Neural progenitor cell (in vitro differentiated cells): ENCODE data around the gene MRM3. TPM values are rescaled to one million over a fixed set of nuclear protein-coding genes. Genes with fewer than 3 reads are reported as not detected.

Experiments
- DNase-seq: peaks from one replicate; pipeline ENCODE4 v3.0.0-alpha.2; 2016; ENCODE audit warnings: low spot score
- H2AFZ ChIP-seq: fragments of 200-600 bp; sonication (generic); replicated peaks from 2 replicates; pipeline ENCODE4 v1.6.1; 2016; ENCODE audit warnings: antibody characterized with exemption
- H3F3A ChIP-seq: fragments of 200-600 bp; sonication (generic); 2 replicates; pipeline ENCODE4 v1.6.1; 2016; ENCODE audit warnings: antibody characterized with exemption, low read depth
- H3K27ac ChIP-seq: fragments of 200-600 bp; sonication (generic); 2 replicates; pipeline ENCODE4 v1.5.1; 2016; ENCODE audit warnings: mild to moderate bottlenecking
- H3K27me3 ChIP-seq: fragments of 200-600 bp; sonication (generic); 2 replicates; pipeline ENCODE4 v1.6.1; 2016; ENCODE audit warnings: mild to moderate bottlenecking, moderate library complexity
- H3K36me3 ChIP-seq: fragments of 200-600 bp; sonication (generic); 2 replicates; pipeline ENCODE4 v1.5.1; 2016
- H3K4me1 ChIP-seq: fragments of 200-600 bp; sonication (generic); 2 replicates; pipeline ENCODE4 v1.6.1; 2016; ENCODE audit warnings: mixed run types
- H3K4me2 ChIP-seq: fragments of 200-600 bp; sonication (generic); 2 replicates; pipeline ENCODE4 v1.6.1; 2016
- H3K4me3 ChIP-seq: fragments of 200-600 bp; sonication (generic); 2 replicates; pipeline ENCODE4 v1.5.1; 2016
- H3K79me2 ChIP-seq: fragments of 200-600 bp; sonication (generic); 2 replicates; pipeline ENCODE4 v1.6.1; 2016; ENCODE audit warnings: low read depth
- H3K9ac ChIP-seq: fragments of 200-600 bp; sonication (generic); 2 replicates; pipeline ENCODE4 v1.6.1; 2016
- H3K9me3 ChIP-seq: fragments of 200-600 bp; sonication (generic); 2 replicates; pipeline ENCODE4 v1.5.1; 2016; ENCODE audit warnings: low read depth
- H4K20me1 ChIP-seq: fragments of 200-600 bp; sonication (generic); 2 replicates; pipeline ENCODE4 v1.6.1; 2016; ENCODE audit warnings: low read depth
- H3K27ac Mint-ChIP-seq: 3 replicates; pipeline ENCODE4 v1.8.0; 2021; ENCODE audit warnings: mixed read lengths
- H3K27me3 Mint-ChIP-seq: 2 replicates; pipeline ENCODE4 v1.8.0; 2022; ENCODE audit warnings: low read depth, mild to moderate bottlenecking, inconsistent platforms, moderate library complexity, mixed read lengths; ENCODE audit not compliant: insufficient read depth
- H3K36me3 Mint-ChIP-seq: 3 replicates; pipeline ENCODE4 v1.8.0; 2021; ENCODE audit warnings: mixed read lengths
- H3K4me1 Mint-ChIP-seq: 3 replicates; pipeline ENCODE4 v1.8.0; 2021; ENCODE audit warnings: mixed read lengths
- H3K4me3 Mint-ChIP-seq: 3 replicates; pipeline ENCODE4 v1.8.0; 2021; ENCODE audit warnings: mild to moderate bottlenecking, moderate library complexity, mixed read lengths
- H3K9me3 Mint-ChIP-seq: 3 replicates; pipeline ENCODE4 v1.8.0; 2020; ENCODE audit warnings: mixed read lengths
- EZH2 ChIP-seq: fragments of 200-600 bp; sonication (generic); IDR thresholded peaks from 2 replicates; pipeline ENCODE4 v1.6.1; 2017; ENCODE audit warnings: antibody characterized with exemption, mild to moderate bottlenecking, moderate library complexity
- EZH2phosphoT487 ChIP-seq: fragments of 200-600 bp; sonication (generic); IDR thresholded peaks from 2 replicates; pipeline ENCODE4 v1.6.1; 2017; ENCODE audit warnings: antibody characterized with exemption
- total RNA-seq: library from RNA; depleted of rRNA; stranded (reverse); fragments of >200 nt; gene quantifications from 2 replicates; pipeline ENCODE4 v1.2.3, GENCODE V29; 2015; ENCODE audit warnings: low replicate concordance
- TF ChIP-seq, protein P1 (sequence below): fragments of 200-600 bp; sonication (generic); IDR thresholded peaks from 2 replicates; pipeline ENCODE4 v1.5.1; 2017; ENCODE audit warnings: antibody characterized with exemption, mild to moderate bottlenecking

Gene MRM3
- total RNA-seq, 1 donor from 2014 or later, result 22.3 TPM

DNA sequence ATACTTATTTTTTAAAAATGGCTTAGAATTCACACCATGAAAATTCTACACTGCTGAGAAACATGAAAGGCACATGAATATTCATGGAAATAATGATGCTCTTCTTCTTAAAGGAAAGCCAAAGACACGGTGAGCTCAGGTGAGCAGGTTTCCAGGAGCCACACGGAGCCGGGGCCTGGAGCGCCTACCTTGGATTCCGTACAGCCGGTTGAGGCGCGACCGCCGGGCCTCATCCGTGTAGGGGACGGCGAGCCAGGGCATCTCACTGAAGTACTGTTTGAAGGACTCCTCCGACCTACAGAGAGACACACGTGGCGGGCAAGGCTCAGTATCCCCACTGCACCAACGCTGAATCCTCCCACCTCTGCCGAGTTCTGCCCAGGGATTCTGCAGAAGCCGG lies 37.1 kb downstream of the MRM3 start:
- H2AFZ ChIP-seq, result no peak overlapping the region
- no peaks in the 10 kb centered on the region for H3K9me3 ChIP-seq
- no peak overlapping the region for H3K4me2 ChIP-seq
- H3K27me3 ChIP-seq, result no peaks in the 10 kb centered on the region
- no peaks in the 10 kb centered on the region for H3F3A ChIP-seq
- no peak overlapping the region for H3K9ac ChIP-seq
- H3K36me3 ChIP-seq, result no peaks in the 10 kb centered on the region
- TF ChIP-seq EZH2, result no peak
- TF ChIP-seq, protein P1, sequence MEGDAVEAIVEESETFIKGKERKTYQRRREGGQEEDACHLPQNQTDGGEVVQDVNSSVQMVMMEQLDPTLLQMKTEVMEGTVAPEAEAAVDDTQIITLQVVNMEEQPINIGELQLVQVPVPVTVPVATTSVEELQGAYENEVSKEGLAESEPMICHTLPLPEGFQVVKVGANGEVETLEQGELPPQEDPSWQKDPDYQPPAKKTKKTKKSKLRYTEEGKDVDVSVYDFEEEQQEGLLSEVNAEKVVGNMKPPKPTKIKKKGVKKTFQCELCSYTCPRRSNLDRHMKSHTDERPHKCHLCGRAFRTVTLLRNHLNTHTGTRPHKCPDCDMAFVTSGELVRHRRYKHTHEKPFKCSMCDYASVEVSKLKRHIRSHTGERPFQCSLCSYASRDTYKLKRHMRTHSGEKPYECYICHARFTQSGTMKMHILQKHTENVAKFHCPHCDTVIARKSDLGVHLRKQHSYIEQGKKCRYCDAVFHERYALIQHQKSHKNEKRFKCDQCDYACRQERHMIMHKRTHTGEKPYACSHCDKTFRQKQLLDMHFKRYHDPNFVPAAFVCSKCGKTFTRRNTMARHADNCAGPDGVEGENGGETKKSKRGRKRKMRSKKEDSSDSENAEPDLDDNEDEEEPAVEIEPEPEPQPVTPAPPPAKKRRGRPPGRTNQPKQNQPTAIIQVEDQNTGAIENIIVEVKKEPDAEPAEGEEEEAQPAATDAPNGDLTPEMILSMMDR, result no peak
- TF ChIP-seq EZH2phosphoT487, result no peak
- H3K4me1 ChIP-seq, result no peaks in the 10 kb centered on the region
- Mint-ChIP-seq H3K27ac (no peak overlapping the region), H3K9me3 (no peaks in the 10 kb centered on the region), H3K27me3 (peaks cover 2% of the 10 kb centered on the region), H3K4me1 (no peaks in the 10 kb centered on the region), H3K4me3 (no peak overlapping the region), H3K36me3 (peaks cover 28% of the 10 kb centered on the region)
- H3K27ac ChIP-seq, result no peak overlapping the region
- no peak for DNase-seq
- H3K79me2 ChIP-seq, result no peaks in the 10 kb centered on the region
- no peaks in the 10 kb centered on the region for H4K20me1 ChIP-seq
- no peak overlapping the region for H3K4me3 ChIP-seq

GRCh38 chr17:823501-823902 lies 41.3 kb downstream of the MRM3 start:
- Mint-ChIP-seq H3K4me1 (peaks cover 4% of the 10 kb centered on the region), H3K9me3 (no peaks in the 10 kb centered on the region), H3K27ac (no peak overlapping the region), H3K27me3 (peaks cover 2% of the 10 kb centered on the region), H3K36me3 (peaks cover 17% of the 10 kb centered on the region), H3K4me3 (no peak overlapping the region)
- H3F3A ChIP-seq, result no peaks in the 10 kb centered on the region
- H3K9ac ChIP-seq, result no peak overlapping the region
- TF ChIP-seq EZH2phosphoT487 (no peak), EZH2 (no peak)
- TF ChIP-seq, protein P1, result no peak
- no peak overlapping the region for H3K4me3 ChIP-seq
- H3K27ac ChIP-seq, result no peak overlapping the region
- no peaks in the 10 kb centered on the region for H3K79me2 ChIP-seq
- no peak overlapping the region for H2AFZ ChIP-seq
- no peak for DNase-seq
- no peaks in the 10 kb centered on the region for H3K4me1 ChIP-seq
- H4K20me1 ChIP-seq, result peaks cover 3% of the 10 kb centered on the region
- no peaks in the 10 kb centered on the region for H3K9me3 ChIP-seq
- H3K4me2 ChIP-seq, result no peak overlapping the region
- no peaks in the 10 kb centered on the region for H3K36me3 ChIP-seq
- no peaks in the 10 kb centered on the region for H3K27me3 ChIP-seq

- no peaks in the 10 kb centered on the region for H3K4me1 ChIP-seq
- H3K27me3 ChIP-seq, result no peaks in the 10 kb centered on the region
- H3K79me2 ChIP-seq, result peaks cover 5% of the 10 kb centered on the region
- DNase-seq, result no peak
- H3K36me3 Mint-ChIP-seq, result peaks cover 17% of the 10 kb centered on the region
- H3K9me3 Mint-ChIP-seq, result no peaks in the 10 kb centered on the region
- H3K36me3 ChIP-seq, result no peaks in the 10 kb centered on the region
- no peak overlapping the region for H3K27ac ChIP-seq
- H3F3A ChIP-seq, result no peaks in the 10 kb centered on the region
- no peak overlapping the region for H3K4me3 ChIP-seq
- no peak overlapping the region for H3K4me2 ChIP-seq
- peaks cover 3% of the 10 kb centered on the region for H4K20me1 ChIP-seq
- TF ChIP-seq, protein P1, result no peak
- TF ChIP-seq EZH2phosphoT487 (no peak), EZH2 (no peak)
- peaks cover 2% of the 10 kb centered on the region for H3K27me3 Mint-ChIP-seq
- peaks cover 4% of the 10 kb centered on the region for H3K4me1 Mint-ChIP-seq
- H3K27ac Mint-ChIP-seq, result no peak overlapping the region
- no peaks in the 10 kb centered on the region for H3K9me3 ChIP-seq
- H3K4me3 Mint-ChIP-seq, result no peak overlapping the region
- H2AFZ ChIP-seq, result no peak overlapping the region
- H3K9ac ChIP-seq, result no peak overlapping the region
These were observed 42.2 kb downstream of the MRM3 start for GRCh38 chr17:824378-824777.
